Astrocyte of the hippocampus (primary cell): ENCODE results near the gene AGK.
"Not testable (repeated sequence)": the region's sequence is repeated elsewhere in the genome, so short reads cannot be mapped to it uniquely, and the experiment has no call there.

Experiments
- DNase-seq: peaks from one replicate; pipeline ENCODE4 v3.0.0; 2011; ENCODE audit warnings: low read depth, low spot score

AGK gene

DNA sequence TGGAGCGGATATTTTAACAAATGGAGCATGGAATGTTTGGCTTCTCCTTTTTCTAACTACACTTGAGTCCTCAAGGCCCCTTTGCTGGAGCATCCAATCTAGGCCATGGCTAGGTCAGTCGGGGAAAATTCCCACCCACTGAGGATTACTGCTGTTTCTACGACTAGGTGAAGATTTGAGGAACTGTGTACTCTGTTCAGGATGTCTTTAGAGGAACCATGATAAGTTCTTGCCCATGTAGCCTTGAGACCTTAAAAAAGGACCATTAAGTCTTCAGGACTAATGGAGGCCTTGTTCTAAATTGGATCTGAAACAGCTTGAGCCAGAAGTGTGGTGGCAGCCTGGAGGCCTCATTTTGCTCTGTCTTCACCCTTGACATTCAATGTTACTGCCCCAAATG, 6.2 kb downstream of the AGK start:
- DNase-seq = no peak

DNA sequence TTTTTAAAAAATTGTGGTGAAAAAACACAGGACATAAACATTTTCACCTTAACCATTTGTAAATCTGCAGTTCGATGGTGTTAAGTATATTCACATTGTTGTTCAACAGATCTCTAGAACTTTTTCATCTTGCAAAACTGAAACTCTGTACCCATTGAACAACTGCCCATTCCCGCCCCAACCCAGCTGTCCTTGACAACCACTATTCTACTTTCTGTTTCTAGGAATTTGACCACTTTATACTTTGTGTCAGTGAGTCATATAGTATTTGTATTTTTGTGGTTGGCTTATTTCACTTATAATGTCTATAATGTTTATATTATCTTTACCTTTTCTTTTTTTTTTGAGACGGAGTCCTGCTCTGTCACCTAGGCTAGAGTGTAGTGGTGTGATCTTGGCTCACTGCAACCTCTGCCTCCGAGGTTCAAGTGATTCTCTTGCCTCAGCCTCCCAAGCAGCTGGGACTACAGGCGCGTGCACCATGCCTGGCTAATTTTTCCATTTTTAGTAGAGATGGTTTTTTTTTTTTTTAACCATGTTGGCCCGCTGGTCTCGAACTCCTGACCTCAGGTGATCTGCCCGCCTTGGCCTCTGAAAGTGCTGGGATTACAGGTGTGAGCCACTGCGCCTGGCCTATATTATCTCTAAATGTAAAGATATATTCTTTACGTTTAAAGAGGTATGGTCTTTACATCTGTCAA, 6.8 kb downstream of the AGK start:
- DNase-seq = peak; percentile 41

DNA sequence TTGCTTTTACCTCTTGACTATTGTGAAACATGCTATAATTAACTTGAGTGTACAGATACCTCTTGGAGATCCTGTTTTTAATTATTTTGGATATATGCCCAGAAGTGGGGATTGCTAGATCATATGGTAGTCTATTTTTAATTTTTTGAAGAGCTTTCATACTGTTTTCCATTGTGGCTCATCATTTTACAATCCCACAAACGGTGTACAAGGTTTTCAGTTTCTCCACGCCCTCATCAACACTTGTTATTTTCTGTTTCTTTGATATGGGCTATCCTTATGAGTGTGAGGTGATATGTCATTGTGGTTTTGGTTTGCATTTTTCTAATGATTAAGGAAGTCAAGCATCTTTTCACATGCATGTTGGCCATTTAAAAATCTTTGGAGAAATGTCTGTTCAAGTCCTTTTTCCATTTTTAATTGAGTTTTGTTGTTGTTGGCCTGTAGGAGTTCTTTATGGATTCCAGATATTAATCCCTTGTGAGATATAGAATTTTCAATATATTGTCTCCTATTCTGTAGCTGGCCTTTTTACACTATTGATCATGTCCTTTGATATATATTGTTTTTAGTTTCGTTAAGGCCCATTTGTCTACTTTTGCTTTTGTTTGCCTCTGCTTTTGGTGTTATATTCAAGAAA, 7.5 kb downstream of the AGK start:
- DNase-seq = peak; percentile 31

- DNase-seq = no peak
These were observed 8.8 kb downstream of the AGK start for GRCh38 chr7:141559961-141560360.

GRCh38 chr7:141562036-141562435, 10.8 kb downstream of the AGK start:
- DNase-seq = no peak

DNA sequence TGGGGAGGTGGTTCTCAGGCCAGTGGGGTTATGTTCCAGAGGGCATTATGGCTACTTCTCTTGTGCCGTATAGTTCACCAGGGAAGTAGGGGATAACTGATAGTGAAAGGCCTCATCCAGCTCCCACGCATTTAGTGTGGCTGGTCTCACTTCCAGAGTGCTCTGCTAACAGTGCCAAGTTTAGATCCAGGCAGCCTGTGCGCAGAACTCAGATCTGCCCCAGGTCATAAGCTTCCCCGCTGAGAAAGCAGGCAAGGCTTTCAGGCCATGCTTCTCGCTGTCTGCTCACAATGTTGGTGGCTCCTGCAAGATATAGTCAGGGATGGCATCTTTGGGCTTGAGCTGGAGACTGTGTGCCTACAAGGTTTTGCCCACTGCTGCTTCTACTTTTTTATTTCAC, 11.3 kb downstream of the AGK start:
- no peak for DNase-seq

GRCh38 chr7:141562972-141563371, 11.8 kb downstream of the AGK start:
- peak; percentile 42 for DNase-seq

- DNase-seq = no peak
These were observed 12.9 kb downstream of the AGK start for GRCh38 chr7:141563956-141564623.

- no peak for DNase-seq
These were observed 16.2 kb downstream of the AGK start for GRCh38 chr7:141567432-141567831.

GRCh38 chr7:141568227-141568626, 17.0 kb downstream of the AGK start:
- peak; percentile 11 for DNase-seq

- no peak for DNase-seq
These were observed 19.8 kb downstream of the AGK start for GRCh38 chr7:141571059-141571458.

DNA sequence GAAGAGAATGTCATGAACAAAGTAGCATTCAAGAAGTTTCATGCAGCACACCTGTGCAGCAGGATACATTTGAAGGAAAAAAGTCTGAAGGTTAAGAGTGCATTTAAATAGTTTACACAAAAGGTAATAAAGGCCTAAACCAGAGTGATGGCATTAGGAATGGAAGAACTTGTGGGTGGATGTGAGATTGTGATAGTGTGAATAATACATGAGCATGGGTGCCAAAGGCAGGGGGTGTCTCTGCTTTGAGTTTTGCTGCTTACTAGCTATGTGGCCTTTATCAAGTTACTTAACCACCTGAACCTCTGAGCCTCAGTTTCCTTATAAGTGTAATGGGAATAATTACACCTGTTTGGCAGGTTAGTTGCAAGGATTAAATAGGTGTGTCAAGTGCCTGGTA, 21.0 kb downstream of the AGK start:
- DNase-seq = no peak

- no peak for DNase-seq
These were observed 22.3 kb downstream of the AGK start for GRCh38 chr7:141573511-141573910.

DNA sequence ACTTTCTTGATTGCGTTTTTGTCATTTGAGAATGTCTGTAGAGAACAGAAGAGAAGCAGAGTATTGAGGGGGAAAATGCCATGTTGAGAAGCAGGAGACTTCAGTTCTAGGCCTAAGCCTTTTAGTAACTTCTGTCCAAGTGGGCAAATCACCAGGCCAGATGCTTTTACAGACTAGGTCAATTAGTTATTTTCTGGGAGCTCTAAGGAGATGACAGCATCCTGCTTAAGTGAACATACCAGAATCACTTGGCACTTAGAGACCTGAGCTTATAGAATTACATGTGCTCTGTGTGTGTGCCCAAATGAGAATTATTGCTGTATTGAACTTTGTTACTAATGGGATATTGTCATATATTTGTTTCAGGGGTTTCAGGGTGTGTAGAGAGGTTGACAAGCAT, 24.0 kb downstream of the AGK start:
- no peak for DNase-seq

GRCh38 chr7:141575654-141576448, 24.6 kb downstream of the AGK start:
- no peak for DNase-seq

DNA sequence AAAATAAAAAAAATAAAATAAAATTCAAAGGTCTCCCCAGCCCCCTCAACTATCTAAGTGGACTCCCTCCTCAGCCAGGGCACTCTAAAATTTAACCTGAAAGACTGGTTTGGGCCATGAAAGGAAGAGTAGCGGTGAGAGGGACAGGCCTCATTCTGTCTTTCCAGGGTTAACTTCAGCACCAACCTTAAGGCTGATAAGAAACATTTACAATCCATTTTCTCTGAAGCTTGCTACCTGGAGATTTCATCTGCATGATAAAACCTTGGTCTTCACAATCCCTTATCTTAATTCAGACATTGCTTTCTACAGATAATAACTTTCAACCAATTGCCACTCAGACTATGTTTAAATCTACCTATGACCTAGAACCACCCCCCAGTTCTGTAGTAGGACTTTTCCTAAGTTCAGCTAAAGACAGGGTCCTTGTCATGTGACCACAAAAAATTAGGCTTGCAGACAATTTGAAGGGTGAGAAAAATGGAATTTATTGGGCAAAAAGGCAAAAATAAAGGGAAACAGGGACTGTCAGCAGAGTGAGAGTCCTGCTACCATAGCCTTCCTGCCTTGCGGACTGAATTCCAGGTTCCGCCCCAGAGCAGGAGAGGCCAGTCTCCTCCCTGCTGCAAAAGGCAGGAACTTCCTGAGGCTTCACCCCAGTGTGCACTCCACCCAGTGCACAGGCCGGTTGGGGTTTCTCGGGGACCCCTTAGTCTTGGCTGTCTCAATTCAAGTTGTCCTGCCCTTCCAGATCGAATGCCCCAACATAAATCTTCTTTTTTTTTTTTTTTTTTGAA, 26.0 kb downstream of the AGK start:
- DNase-seq = no peak

DNA sequence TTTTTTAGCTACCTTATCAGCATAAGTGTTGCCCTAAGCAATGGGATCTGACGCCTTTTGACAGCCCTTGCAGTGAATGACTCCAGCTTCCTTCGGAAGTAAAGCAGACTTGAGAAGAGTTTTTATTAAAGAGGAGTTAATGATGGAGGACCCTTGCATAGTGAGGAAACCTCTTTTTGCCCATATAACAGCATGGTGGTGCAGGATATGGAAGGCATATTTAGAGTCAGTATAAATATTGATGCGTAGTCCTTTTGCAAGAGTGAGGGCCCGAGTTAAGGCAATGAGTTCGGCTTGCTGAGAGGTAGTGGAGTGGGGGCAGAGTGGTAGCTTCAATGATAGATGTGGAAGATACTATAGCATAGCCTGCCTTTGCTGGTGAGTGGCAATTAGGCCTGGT, 28.7 kb downstream of the AGK start:
- DNase-seq = not testable (repeated sequence)

DNA sequence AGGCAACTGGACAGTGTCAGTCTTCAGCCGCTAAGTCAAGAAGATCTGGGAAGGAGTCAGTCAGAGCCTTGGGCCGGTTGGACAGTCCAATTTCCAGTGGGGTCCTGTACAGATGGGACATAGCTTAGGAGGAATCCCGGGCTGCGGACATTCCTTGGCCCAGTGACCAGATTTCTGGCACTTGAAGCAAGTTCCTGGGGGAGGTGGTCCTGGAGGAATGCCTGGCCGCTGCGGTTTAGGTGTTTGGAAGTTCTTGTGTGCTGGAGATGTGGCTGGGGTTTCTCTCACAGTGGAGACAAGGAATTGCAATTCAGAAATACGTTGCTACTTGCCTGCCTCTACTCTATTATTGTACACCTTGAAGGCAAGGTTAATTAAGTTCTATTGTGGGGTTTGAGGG, 30.9 kb downstream of the AGK start:
- DNase-seq = peak; percentile 10

GRCh38 chr7:141584935-141585334, 33.7 kb downstream of the AGK start:
- peak; percentile 15 for DNase-seq

DNA sequence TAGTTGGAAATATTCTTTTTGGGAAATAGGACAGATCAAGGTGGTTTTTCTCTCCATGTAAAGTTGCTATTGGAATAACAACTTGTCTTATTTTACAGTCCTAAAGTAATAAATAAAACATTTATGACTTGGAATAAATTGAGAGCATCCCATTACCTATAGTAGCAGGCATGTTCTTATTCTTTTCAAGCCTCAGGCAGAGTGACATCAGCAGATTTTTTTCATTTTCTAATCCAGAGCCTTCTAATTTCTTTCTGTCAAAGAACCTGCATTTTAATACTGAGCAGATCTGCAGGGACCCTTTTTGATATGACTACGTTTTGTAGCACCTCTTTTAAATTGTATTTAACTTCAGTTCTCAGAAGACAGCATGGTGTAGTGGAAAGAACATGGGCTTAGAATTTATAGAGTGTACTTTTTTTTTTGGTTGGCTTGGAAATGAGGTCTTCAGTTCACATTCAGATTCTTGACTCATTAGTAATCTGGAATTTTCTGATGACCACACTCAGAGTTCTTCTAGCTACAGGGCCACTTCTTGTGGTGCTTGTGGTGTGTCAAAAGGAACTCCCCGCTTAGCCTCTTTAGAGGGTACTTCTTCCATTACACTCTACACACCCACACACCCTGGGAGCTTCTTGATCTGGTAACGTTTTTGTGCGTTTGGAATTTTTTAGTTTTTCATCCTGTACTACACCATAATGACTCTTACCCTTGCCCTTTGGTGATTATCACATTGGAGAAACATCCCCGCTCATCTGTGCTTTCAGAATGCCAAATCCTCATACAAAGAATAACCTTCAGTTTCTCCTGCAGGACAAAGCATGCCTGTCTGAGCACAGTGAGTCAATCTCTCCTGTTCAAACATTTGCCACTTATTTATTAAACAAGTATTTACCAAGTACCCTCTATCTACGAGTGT, 34.6 kb downstream of the AGK start:
- peak; percentile 93 for DNase-seq
